ENCODE measurements around the gene H3-3A. TPM values are rescaled to one million over a fixed set of nuclear protein-coding genes. Genes with fewer than 3 reads are reported as not detected.

The H3-3A gene
- total RNA-seq, 1 experiment from 2014 or later: 963 TPM

Other genes with a start within 250 kb of the H3-3A start
- gene TMEM63A, start 180.3 kb upstream of the H3-3A start, total RNA-seq (2014; rRNA removed; shearing (Covaris generic)): 101 and 154 TPM in 2 replicates
- 2,746 and 3,860 TPM in 2 replicates for gene LEFTY1, start 173.6 kb upstream of the H3-3A start, total RNA-seq (2014; rRNA removed; shearing (Covaris generic))
- 308 and 356 TPM in 2 replicates for gene PYCR2, start 138.5 kb upstream of the H3-3A start, total RNA-seq (2014; rRNA removed; shearing (Covaris generic))
- gene LEFTY2, start 121.5 kb upstream of the H3-3A start, total RNA-seq (2014; rRNA removed; shearing (Covaris generic)): 971 and 2,272 TPM in 2 replicates
- gene SDE2, start 63.4 kb upstream of the H3-3A start, total RNA-seq (2014; rRNA removed; shearing (Covaris generic)): 34.4 and 38.4 TPM in 2 replicates
- 43.7 and 57.6 TPM in 2 replicates for gene ACBD3, start 124.0 kb downstream of the H3-3A start, total RNA-seq (2014; rRNA removed; shearing (Covaris generic))
- gene MIXL1, start 160.9 kb downstream of the H3-3A start, total RNA-seq (2014; rRNA removed; shearing (Covaris generic)): 27.5 and 61.1 TPM in 2 replicates
- gene LIN9, start 246.4 kb downstream of the H3-3A start, total RNA-seq (2014; rRNA removed; shearing (Covaris generic)): 19.9 and 29.0 TPM in 2 replicates

Measured in H7 (cell line).